Islet of Langerhans (tissue), 1 donor: ENCODE data around the gene GALNT15.

Experiments used
- FAIRE-seq: peaks from one replicate; lab custom pipeline; 2011; peaks lifted over from hg19 to GRCh38; lab: Jason Lieb, UNC

The GALNT15 gene

GRCh38 chr3:16187213-16187790 is 12.8 kb downstream of the GALNT15 start:
- FAIRE-seq, result no peak

GRCh38 chr3:16188071-16188470 is 13.6 kb downstream of the GALNT15 start:
- no peak for FAIRE-seq

- FAIRE-seq, result no peak
Measured at GRCh38 chr3:16189201-16189600, 14.7 kb downstream of the GALNT15 start.

- no peak for FAIRE-seq
Measured at GRCh38 chr3:16190704-16191103, 16.2 kb downstream of the GALNT15 start.

- no peak for FAIRE-seq
Measured at GRCh38 chr3:16191591-16191990, 17.1 kb downstream of the GALNT15 start.

GRCh38 chr3:16192176-16192811 is 17.8 kb downstream of the GALNT15 start:
- no peak for FAIRE-seq

- no peak for FAIRE-seq
Measured at GRCh38 chr3:16198427-16198826, 23.9 kb downstream of the GALNT15 start.

GRCh38 chr3:16199769-16200168 is 25.3 kb downstream of the GALNT15 start:
- no peak for FAIRE-seq

- no peak for FAIRE-seq
Measured at GRCh38 chr3:16200411-16200810, 25.9 kb downstream of the GALNT15 start.

- no peak for FAIRE-seq
Measured at GRCh38 chr3:16203031-16203430, 28.6 kb downstream of the GALNT15 start.

- no peak for FAIRE-seq
Measured at GRCh38 chr3:16203671-16204629, 29.5 kb downstream of the GALNT15 start.

- no peak for FAIRE-seq
Measured at GRCh38 chr3:16204751-16205150, 30.3 kb downstream of the GALNT15 start.

GRCh38 chr3:16205156-16205870 is 30.8 kb downstream of the GALNT15 start:
- no peak for FAIRE-seq

GRCh38 chr3:16207031-16207430 is 32.6 kb downstream of the GALNT15 start:
- no peak for FAIRE-seq

- no peak for FAIRE-seq
Measured at GRCh38 chr3:16211176-16211904, 36.9 kb downstream of the GALNT15 start.

- no peak for FAIRE-seq
Measured at GRCh38 chr3:16214366-16214765, 39.9 kb downstream of the GALNT15 start.

GRCh38 chr3:16216373-16216935 is 42.0 kb downstream of the GALNT15 start:
- no peak for FAIRE-seq

GRCh38 chr3:16219777-16220176 is 45.3 kb downstream of the GALNT15 start:
- no peak for FAIRE-seq

- no peak for FAIRE-seq
Measured at GRCh38 chr3:16221990-16222389, 47.5 kb downstream of the GALNT15 start.

GRCh38 chr3:16222547-16222946 is 48.1 kb downstream of the GALNT15 start:
- no peak for FAIRE-seq

GRCh38 chr3:16224325-16224724 is 49.8 kb downstream of the GALNT15 start:
- FAIRE-seq, result no peak
